MM.1S (cell line): ENCODE data around the gene PCMTD2.

ENCODE experiments used
- DNase-seq: peaks from one replicate; pipeline ENCODE4 v3.0.0-alpha.2; 2015
- H2AFZ ChIP-seq: fragments of 300-600 bp; sonication (generic); 2 replicates; pipeline ENCODE4 v1.6.0; 2016; ENCODE audit warnings: antibody characterized with exemption, low read length
- H3F3A ChIP-seq: fragments of 300-600 bp; sonication (generic); 2 replicates; pipeline ENCODE4 v1.6.1; 2016; ENCODE audit warnings: mild to moderate bottlenecking, antibody characterized with exemption, low read length, moderate library complexity, mixed read lengths; ENCODE audit not compliant: insufficient read depth
- H3K27ac ChIP-seq: fragments of 300-600 bp; sonication (generic); 2 replicates; pipeline ENCODE4 v1.5.1; 2016; ENCODE audit warnings: mild to moderate bottlenecking, low read length
- H3K27me3 ChIP-seq: fragments of 300-600 bp; sonication (generic); replicated peaks from 2 replicates; pipeline ENCODE4 v1.6.0; 2016; ENCODE audit warnings: low read length; ENCODE audit not compliant: insufficient read depth
- H3K36me3 ChIP-seq: fragments of 300-600 bp; sonication (generic); replicated peaks from 2 replicates; pipeline ENCODE4 v1.6.1; 2016; ENCODE audit warnings: mild to moderate bottlenecking, low read length, mixed read lengths; ENCODE audit not compliant: insufficient read depth
- H3K4me1 ChIP-seq: fragments of 300-600 bp; sonication (generic); 2 replicates; pipeline ENCODE4 v1.6.1; 2016; ENCODE audit warnings: low read length, mixed read lengths
- H3K4me2 ChIP-seq: fragments of 300-600 bp; sonication (generic); 2 replicates; pipeline ENCODE4 v1.6.0; 2016; ENCODE audit warnings: low read depth, low read length
- H3K4me3 ChIP-seq: fragments of 300-600 bp; sonication (generic); 2 replicates; pipeline ENCODE4 v1.5.1; 2016; ENCODE audit warnings: low read length, mixed read lengths
- H3K79me2 ChIP-seq: fragments of 300-600 bp; sonication (generic); 2 replicates; pipeline ENCODE4 v1.6.1; 2016; ENCODE audit warnings: mixed run types, low read length, mixed read lengths
- H3K9ac ChIP-seq: fragments of 300-600 bp; sonication (generic); 2 replicates; pipeline ENCODE4 v1.6.1; 2016; ENCODE audit warnings: low read length, mixed read lengths
- H3K9me2 ChIP-seq: fragments of 300-600 bp; sonication (generic); replicated peaks from 2 replicates; pipeline ENCODE4 v1.6.1; 2016; ENCODE audit warnings: mild to moderate bottlenecking, low read length, mixed read lengths; ENCODE audit not compliant: insufficient read depth
- H3K9me3 ChIP-seq: fragments of 300-600 bp; sonication (generic); replicated peaks from 2 replicates; pipeline ENCODE4 v1.6.1; 2016; ENCODE audit warnings: mild to moderate bottlenecking, low read length, mixed read lengths; ENCODE audit not compliant: insufficient read depth
- H4K20me1 ChIP-seq: fragments of 300-600 bp; sonication (generic); 2 replicates; pipeline ENCODE4 v1.6.1; 2016; ENCODE audit warnings: mild to moderate bottlenecking, low read length, moderate library complexity, mixed read lengths; ENCODE audit not compliant: insufficient read depth
- EZH2 ChIP-seq: fragments of 300-600 bp; sonication (generic); optimal IDR thresholded peaks from 2 replicates; pipeline ENCODE3; 2017; ENCODE audit warnings: low read depth, mild to moderate bottlenecking, antibody characterized with exemption, low read length, mixed read lengths
- EZH2phosphoT487 ChIP-seq: fragments of 300-600 bp; sonication (generic); IDR thresholded peaks from 2 replicates; pipeline ENCODE4 v1.6.1; 2018; ENCODE audit warnings: antibody characterized with exemption, low read length
- TF ChIP-seq, protein P1 (sequence below): fragments of 300-600 bp; sonication (generic); IDR thresholded peaks from 2 replicates; pipeline ENCODE4 v1.5.1; 2016; ENCODE audit warnings: antibody characterized with exemption, low read length, mixed read lengths

The PCMTD2 gene

DNA sequence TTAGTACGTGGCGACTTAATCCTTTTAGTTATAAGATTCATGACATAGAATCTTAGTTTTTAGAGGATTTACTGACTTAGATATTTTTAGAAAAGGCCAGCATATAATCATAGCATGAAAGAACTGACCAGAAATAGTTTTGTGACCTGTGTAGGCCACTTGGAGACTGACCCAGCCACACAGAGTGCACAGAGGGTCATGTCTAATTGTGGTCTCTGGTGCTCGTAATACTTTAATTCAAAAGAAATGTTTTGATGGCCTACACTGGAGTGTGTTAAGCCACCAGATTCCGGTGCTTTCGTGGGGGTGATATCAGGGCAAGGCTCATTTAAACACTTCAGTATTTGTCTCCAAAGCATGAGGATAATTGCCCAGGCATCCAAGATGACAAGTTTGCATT, 11.4 kb downstream of the PCMTD2 start:
- DNase-seq: no peak
- H2AFZ ChIP-seq: no peak overlapping the region
- H3F3A ChIP-seq: no peaks in the 10 kb centered on the region
- H3K4me2 ChIP-seq: no peak overlapping the region
- H3K9me2 ChIP-seq: no peaks in the 10 kb centered on the region
- no peaks in the 10 kb centered on the region for H3K79me2 ChIP-seq
- H3K9ac ChIP-seq: no peak overlapping the region
- H3K4me1 ChIP-seq: no peaks in the 10 kb centered on the region
- H3K27me3 ChIP-seq: no peaks in the 10 kb centered on the region
- TF ChIP-seq EZH2phosphoT487 (no peak), EZH2 (no peak)
- TF ChIP-seq, protein P1, sequence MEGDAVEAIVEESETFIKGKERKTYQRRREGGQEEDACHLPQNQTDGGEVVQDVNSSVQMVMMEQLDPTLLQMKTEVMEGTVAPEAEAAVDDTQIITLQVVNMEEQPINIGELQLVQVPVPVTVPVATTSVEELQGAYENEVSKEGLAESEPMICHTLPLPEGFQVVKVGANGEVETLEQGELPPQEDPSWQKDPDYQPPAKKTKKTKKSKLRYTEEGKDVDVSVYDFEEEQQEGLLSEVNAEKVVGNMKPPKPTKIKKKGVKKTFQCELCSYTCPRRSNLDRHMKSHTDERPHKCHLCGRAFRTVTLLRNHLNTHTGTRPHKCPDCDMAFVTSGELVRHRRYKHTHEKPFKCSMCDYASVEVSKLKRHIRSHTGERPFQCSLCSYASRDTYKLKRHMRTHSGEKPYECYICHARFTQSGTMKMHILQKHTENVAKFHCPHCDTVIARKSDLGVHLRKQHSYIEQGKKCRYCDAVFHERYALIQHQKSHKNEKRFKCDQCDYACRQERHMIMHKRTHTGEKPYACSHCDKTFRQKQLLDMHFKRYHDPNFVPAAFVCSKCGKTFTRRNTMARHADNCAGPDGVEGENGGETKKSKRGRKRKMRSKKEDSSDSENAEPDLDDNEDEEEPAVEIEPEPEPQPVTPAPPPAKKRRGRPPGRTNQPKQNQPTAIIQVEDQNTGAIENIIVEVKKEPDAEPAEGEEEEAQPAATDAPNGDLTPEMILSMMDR: no peak
- no peaks in the 10 kb centered on the region for H3K9me3 ChIP-seq
- no peak overlapping the region for H3K27ac ChIP-seq
- H4K20me1 ChIP-seq: no peaks in the 10 kb centered on the region
- H3K4me3 ChIP-seq: no peak overlapping the region
- no peaks in the 10 kb centered on the region for H3K36me3 ChIP-seq

DNA sequence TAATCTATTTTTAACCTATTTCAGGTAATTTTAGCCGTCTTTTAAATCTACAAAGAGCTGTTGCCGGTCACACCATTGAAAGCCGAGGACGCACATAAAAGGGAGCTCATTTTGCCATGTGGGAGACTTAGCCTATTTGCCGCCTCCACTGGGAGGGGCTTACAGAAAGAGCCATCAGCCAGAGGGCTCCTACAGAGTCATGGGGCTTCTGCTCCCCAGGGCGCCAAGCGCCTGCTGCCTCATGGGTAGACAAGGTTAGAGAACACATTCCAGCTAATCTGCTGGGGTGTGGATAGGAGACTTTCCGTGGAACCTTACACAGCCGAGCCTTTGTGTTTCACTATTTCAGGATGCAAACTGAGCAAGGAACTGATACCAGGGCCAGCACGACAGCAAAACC, 12.6 kb downstream of the PCMTD2 start:
- H3K79me2 ChIP-seq: no peaks in the 10 kb centered on the region
- no peak for DNase-seq
- no peak overlapping the region for H3K4me2 ChIP-seq
- no peak overlapping the region for H3K4me3 ChIP-seq
- H4K20me1 ChIP-seq: no peaks in the 10 kb centered on the region
- no peaks in the 10 kb centered on the region for H3F3A ChIP-seq
- H3K9ac ChIP-seq: no peak overlapping the region
- no peak overlapping the region for H2AFZ ChIP-seq
- H3K36me3 ChIP-seq: no peaks in the 10 kb centered on the region
- H3K27ac ChIP-seq: no peak overlapping the region
- H3K27me3 ChIP-seq: no peaks in the 10 kb centered on the region
- H3K4me1 ChIP-seq: no peaks in the 10 kb centered on the region
- no peaks in the 10 kb centered on the region for H3K9me2 ChIP-seq
- no peaks in the 10 kb centered on the region for H3K9me3 ChIP-seq
- TF ChIP-seq EZH2phosphoT487 (no peak), EZH2 (no peak)
- TF ChIP-seq, protein P1: no peak

DNA sequence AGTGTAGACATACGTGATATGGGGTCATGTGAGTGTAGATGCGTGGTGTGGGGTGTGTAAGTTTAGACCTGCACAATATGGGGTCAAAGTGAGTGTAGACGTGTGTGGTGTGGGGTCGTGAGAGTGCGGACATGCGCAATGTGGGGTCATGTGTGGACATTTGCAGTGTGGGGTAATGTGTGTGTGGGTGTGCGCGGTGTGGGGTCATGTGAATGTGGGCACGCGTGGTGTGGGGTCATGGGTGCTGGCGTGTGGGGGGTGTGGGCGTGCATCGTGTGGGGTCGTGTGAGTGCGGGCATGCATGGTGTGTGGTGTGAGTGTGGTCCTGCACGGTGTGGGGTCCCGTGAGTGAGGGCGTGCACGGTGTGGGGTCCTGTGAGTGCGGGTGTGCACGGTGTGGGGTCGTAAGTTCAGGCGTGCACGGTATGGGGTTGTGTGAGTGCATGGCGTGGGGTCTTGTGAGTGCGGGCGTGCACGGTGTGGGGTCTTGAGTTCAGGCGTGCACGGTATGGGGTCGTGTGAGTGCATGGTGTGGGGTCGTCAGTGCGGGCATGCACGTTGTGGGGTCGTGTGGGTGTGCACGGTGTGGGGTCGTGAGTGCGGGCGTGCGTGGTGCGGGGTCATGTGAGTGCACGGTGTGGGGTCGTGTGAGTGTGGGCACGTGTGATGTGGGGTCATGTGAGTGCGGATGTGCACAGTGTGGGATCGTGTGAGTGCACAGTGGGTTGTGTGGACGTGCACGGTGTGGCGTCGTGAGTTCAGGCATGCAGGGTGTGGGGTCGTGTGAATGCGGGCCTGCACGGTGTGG, 14.3 kb downstream of the PCMTD2 start:
- H3K79me2 ChIP-seq: no peaks in the 10 kb centered on the region
- no peak overlapping the region for H3K9ac ChIP-seq
- no peaks in the 10 kb centered on the region for H3K27me3 ChIP-seq
- H3K9me3 ChIP-seq: no peaks in the 10 kb centered on the region
- H3K4me3 ChIP-seq: no peak overlapping the region
- no peak for DNase-seq
- H3F3A ChIP-seq: no peaks in the 10 kb centered on the region
- H3K4me2 ChIP-seq: no peak overlapping the region
- H2AFZ ChIP-seq: no peak overlapping the region
- H3K9me2 ChIP-seq: no peaks in the 10 kb centered on the region
- TF ChIP-seq EZH2phosphoT487 (no peak), EZH2 (no peak)
- TF ChIP-seq, protein P1: no peak
- H3K36me3 ChIP-seq: no peaks in the 10 kb centered on the region
- H3K4me1 ChIP-seq: no peaks in the 10 kb centered on the region
- H4K20me1 ChIP-seq: no peaks in the 10 kb centered on the region
- H3K27ac ChIP-seq: no peak overlapping the region
